ENCODE data around the gene WDR64. TPM values are rescaled to one million over a fixed set of nuclear protein-coding genes. Genes with fewer than 3 reads are reported as not detected.

Gene WDR64
- total RNA-seq, 3 donors from 2014 or later, result not detected

GRCh38 chr1:241630899-241631298 lies 21.2 kb upstream of the WDR64 start:
- no peaks in the 10 kb centered on the region for H3K4me1 ChIP-seq
- TF ChIP-seq CTCF (IDR thresholded peaks at IDR 0.05), result no peak
- no peak for TF ChIP-seq POLR2AphosphoS5 (IDR thresholded peaks at IDR 0.05)
- TF ChIP-seq POLR2A (IDR thresholded peaks at IDR 0.05), result no peak

GRCh38 chr1:241631674-241632073 lies 20.4 kb upstream of the WDR64 start:
- no peak for TF ChIP-seq POLR2A (IDR thresholded peaks at IDR 0.05)
- TF ChIP-seq CTCF (IDR thresholded peaks at IDR 0.05), result no peak
- no peak for TF ChIP-seq POLR2AphosphoS5 (IDR thresholded peaks at IDR 0.05)
- intact Hi-C loops (cut with DNase I; ENCODE audit: low total_unique reads), result no loop called here
- H3K9me3 ChIP-seq, result no peaks in the 10 kb centered on the region

More at GRCh38 chr1:241630899-241631298, 21.2 kb upstream of the WDR64 start:
- Histone ChIP-seq H3K27ac (no peak overlapping the region), H3K36me3 (no peaks in the 10 kb centered on the region), H3K27me3 (no peaks in the 10 kb centered on the region), H3K4me3 (no peak overlapping the region), H3K9me3 (no peaks in the 10 kb centered on the region)
- DNase-seq (ENCODE audit: low spot score in 2 of 2), result no peak
- intact Hi-C loops (cut with DNase I; ENCODE audit: low total_unique reads), result no loop called here

GRCh38 chr1:241632987-241633386 lies 19.1 kb upstream of the WDR64 start:
- no peak for TF ChIP-seq POLR2A (IDR thresholded peaks at IDR 0.05)
- no peak for TF ChIP-seq POLR2AphosphoS5 (IDR thresholded peaks at IDR 0.05)
- TF ChIP-seq CTCF (IDR thresholded peaks at IDR 0.05), result no peak
- intact Hi-C loops (cut with DNase I; ENCODE audit: low total_unique reads), result no loop called here
- H3K36me3 ChIP-seq, result no peaks in the 10 kb centered on the region
- DNase-seq (ENCODE audit: low spot score in 2 of 2), result no peak
- H3K9me3 ChIP-seq, result no peaks in the 10 kb centered on the region
- H3K4me1 ChIP-seq, result no peaks in the 10 kb centered on the region
- H3K27me3 ChIP-seq, result no peaks in the 10 kb centered on the region
- H3K4me3 ChIP-seq, result no peak overlapping the region
- no peak overlapping the region for H3K27ac ChIP-seq

More at GRCh38 chr1:241631674-241632073, 20.4 kb upstream of the WDR64 start:
- Histone ChIP-seq H3K4me3 (no peak overlapping the region), H3K4me1 (no peaks in the 10 kb centered on the region), H3K27me3 (no peaks in the 10 kb centered on the region), H3K27ac (no peak overlapping the region), H3K36me3 (no peaks in the 10 kb centered on the region)
- DNase-seq (ENCODE audit: low spot score in 2 of 2), result no peak

GRCh38 chr1:241635556-241636152 lies 16.4 kb upstream of the WDR64 start:
- Histone ChIP-seq H3K4me1 (no peaks in the 10 kb centered on the region), H3K27ac (no peak overlapping the region), H3K36me3 (no peaks in the 10 kb centered on the region), H3K27me3 (no peaks in the 10 kb centered on the region), H3K4me3 (no peak overlapping the region), H3K9me3 (no peaks in the 10 kb centered on the region)
- intact Hi-C loops (cut with DNase I; ENCODE audit: low total_unique reads), result no loop called here
- TF ChIP-seq POLR2A (IDR thresholded peaks at IDR 0.05), result no peak
- no peak for TF ChIP-seq CTCF (IDR thresholded peaks at IDR 0.05)
- TF ChIP-seq POLR2AphosphoS5 (IDR thresholded peaks at IDR 0.05), result no peak
- no peak for DNase-seq (ENCODE audit: low spot score in 2 of 2)

- intact Hi-C loops (cut with DNase I; ENCODE audit: low total_unique reads), result no loop called here
- TF ChIP-seq POLR2AphosphoS5 (IDR thresholded peaks at IDR 0.05) (no peak), POLR2A (IDR thresholded peaks at IDR 0.05) (no peak), CTCF (IDR thresholded peaks at IDR 0.05) (no peak)
- H3K27me3 ChIP-seq, result no peaks in the 10 kb centered on the region
Measured at GRCh38 chr1:241636291-241636690, 15.8 kb upstream of the WDR64 start.

More at GRCh38 chr1:241636291-241636690, 15.8 kb upstream of the WDR64 start:
- no peaks in the 10 kb centered on the region for H3K9me3 ChIP-seq
- DNase-seq (ENCODE audit: low spot score in 2 of 2), result no peak
- no peaks in the 10 kb centered on the region for H3K36me3 ChIP-seq
- H3K4me1 ChIP-seq, result no peaks in the 10 kb centered on the region
- no peak overlapping the region for H3K4me3 ChIP-seq
- no peak overlapping the region for H3K27ac ChIP-seq
